Measurements from ENCODE around the gene IGLON5.
A peak's percentile ranks its signal among the peaks of the same experiment; 100 is the strongest.

Gene IGLON5

DNA sequence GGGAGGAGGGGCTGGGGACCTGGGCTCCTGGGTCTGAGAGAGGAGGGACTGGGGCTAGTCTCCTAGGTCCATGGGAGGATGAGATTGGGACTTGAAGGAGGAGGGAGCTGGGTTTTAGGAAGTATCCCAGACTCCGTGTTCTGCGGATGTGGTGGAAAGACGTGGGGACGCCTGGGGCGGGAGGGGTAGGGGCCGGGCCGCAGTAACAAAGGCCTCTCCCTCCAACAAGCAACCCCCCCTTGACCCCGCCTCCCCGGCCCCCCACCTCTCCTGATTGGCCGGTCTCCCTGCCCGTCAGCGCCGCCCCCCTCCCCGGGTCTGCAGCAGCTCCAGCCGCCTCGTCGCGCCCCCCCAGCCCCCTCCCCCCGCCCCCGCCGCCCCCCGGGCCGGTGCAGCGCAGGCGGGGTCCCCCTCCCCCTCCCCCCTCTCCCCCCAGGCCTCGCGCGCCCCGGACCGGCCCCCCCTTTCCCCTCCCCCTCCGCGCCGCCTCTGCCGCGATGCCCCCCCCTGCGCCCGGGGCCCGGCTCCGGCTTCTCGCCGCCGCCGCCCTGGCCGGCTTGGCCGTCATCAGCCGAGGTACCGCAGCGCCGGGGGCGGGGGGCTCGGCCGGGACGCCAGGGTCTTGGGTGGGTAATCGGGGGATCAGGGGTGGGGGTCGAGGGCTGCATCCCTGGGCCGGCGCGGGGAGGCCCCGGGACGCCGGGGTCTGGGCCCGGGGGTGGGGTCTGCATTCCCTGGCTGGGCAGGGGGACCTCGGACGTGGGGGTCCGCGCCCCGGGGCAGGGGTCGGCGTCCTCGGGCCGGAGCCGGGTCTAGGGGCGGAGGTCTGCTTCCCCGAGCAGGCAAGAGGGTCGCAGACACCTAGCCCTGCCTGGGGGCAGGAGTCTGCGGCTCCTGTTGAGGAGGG is at the start of gene IGLON5:
Gene IGLON5, plus strand, starts transcription at position 294 of the 907 bp plus-strand sequence. Its CDS starts 204 bp downstream, at position 498.
- no peak for DNase-seq

DNA sequence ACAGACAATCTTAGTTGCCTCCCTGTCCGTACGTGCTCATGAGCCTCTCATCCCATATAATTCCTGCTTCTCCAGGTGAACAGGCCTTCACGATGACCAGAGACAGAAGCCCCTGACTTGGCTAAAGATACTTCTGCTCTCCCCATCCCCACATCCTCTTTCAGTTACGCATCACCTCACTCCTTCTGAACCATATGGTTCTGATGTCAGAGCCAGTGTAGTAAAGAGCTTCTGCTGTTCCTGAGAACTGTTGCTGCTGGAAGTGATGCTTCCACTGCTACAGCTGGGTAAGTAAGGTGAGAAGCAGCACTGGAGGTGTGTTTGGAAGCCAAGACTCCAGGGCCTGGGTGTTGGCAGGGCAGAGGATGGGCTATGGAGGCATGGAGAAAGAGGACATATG is 47.6 kb upstream of the IGLON5 start:
- DNase-seq, result no peak

DNA sequence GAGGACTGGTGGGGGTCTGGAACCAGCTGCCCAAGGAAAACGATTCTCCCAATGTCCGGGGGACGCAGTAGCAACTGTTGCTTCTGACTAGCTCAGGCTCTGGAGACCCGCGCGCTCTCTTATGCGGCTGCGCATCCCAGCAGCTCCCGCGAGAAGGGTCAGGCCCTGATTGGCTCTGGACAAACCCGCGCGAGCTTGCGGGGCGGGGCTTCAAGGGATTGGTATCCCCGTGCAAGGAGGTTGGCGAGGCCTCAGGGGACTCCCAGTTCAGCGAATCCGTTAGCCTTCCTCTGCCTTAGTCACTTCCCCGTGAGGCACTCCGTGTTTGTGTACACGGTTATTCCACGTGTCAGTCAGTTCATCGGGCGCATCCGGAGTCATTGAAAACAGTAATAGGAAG is 40.4 kb upstream of the IGLON5 start:
- no peak for DNase-seq

DNA sequence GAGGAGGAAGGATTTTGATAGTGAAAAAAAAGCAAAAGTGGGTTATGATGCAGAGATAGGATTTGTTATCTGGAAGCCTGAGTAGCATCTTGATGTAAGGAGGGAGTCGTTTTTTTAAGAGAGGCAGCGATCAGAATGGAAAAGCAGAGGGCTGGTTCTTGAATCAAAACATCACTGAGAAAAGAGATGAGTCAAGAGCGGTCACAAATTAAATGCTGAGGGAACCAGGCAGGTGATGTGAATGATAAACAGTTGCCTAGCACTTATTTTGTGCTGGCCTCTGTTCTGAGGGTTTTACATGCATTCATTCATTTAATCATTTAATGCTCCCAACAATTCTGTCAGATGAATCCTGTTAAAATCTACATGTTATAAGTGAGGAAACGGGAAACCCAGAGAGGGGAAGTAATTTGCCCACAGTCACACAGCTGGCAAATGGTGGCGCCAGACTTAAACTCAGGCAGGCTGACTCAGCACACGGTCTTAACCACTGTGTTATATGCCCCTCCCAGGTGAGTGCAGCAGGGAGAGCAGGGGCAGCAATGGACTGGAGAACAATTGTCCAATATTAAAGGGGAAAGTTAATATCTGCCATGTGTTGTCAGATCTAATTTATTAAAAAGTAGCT is 39.1 kb upstream of the IGLON5 start:
- peak; percentile 6 for DNase-seq

DNA sequence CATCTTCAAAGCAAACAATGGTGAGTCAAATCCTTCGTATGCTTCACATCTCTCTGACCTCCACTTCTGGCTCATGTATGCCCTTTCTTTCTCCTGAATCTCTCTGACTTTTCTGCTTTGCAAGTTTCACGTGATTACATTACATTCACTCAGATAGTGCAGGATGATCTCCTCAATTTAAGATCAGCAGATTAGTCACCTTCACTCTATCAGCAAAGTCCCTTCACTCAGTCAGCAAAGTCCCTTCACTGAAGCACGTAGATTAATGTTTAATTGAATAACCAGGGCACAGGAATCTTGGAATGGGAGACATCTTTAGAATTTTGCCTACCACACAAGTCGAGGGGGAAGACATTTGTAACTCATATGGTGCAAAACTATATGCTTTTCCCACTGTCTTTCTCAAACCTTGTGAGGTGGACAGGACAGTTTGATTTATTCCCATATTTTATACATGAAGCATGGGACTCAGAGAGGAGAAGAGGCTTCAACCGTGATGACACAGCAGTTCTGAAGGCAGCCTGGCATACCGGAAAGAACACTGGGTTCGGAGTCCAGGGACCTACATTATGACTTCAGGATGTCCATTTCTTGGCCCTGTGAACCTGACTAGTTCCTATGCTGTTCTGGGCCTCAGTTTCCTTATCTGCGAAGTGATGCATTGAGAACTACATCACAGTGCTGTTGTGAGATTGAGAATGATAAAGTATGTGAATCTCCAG is 37.2 kb upstream of the IGLON5 start:
- no peak for DNase-seq

DNA sequence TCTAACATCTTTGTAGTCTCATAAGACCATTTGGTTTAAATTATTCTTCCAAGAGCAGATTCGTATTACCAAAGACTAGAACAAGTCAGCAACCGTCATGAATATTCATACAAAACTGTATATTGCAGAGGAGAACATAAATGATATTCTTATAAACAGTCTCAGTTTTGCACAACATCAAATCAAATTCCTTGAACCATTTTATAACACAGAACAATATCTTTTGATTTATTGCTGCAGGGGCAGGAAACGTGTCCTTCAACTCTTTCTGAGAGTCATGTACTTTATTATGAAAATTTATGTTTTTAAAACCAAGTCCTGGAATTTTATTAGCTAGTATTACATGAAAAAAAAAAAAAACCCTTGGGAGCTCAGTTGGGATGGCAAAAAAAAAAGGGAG is 34.3 kb upstream of the IGLON5 start:
- DNase-seq, result no peak

DNA sequence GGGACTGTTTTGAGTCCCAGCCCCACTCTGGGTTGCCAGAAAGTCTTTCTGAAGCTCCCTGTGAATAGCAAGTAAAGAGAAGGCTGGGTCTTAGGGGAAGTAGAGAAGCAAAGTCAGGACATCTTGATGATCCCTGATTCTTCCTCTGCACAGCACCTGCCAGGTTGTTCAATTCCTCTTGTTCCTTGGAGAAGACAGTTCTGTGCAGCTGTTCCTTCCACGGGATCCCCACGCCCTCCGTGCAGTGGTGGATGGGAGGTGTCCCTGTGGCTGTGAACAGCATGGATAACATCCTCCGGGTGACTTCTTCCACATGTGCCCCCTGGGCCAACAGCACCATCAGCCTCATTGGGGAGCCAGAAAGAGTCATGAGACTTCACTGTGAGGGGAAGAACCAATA is 29.1 kb upstream of the IGLON5 start:
- DNase-seq, result no peak

DNA sequence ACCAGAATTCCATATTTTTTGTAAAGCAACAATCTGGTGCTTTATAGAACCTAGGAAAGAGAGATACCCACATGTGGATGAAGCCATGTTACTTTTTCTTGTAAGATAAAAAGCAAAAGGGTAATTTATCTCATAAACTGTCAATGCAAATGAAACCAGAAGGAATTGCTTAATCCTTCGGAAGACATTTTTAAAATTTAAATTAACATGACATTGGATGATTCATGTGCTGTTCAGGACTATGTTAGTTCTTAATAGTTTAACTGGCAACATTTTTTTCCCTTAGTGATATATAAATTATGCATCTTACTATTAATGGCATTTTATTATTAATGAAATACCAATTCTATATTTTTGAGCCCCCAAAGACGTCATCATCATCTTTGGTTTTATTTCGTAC is 25.8 kb upstream of the IGLON5 start:
- no peak for DNase-seq

DNA sequence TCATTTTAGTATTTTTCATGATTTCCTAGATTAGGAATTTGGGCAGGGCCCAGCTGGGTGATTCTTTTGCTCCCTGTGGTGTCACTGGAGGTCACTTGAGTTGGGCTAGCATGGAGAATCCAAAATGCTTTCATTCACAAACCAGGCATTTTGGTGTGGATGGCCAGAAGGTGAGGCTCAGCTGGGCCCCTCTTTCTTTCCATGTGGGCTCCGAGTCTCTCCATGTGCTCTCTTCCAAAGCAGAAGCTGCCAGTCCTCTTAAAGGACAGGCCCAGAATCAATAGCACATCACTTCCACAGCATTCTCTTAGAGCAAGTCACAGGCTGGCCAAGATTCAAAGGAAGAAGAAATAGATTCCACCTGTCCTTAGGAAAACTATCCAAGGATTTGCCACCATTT is 21.8 kb upstream of the IGLON5 start:
- DNase-seq, result no peak

DNA sequence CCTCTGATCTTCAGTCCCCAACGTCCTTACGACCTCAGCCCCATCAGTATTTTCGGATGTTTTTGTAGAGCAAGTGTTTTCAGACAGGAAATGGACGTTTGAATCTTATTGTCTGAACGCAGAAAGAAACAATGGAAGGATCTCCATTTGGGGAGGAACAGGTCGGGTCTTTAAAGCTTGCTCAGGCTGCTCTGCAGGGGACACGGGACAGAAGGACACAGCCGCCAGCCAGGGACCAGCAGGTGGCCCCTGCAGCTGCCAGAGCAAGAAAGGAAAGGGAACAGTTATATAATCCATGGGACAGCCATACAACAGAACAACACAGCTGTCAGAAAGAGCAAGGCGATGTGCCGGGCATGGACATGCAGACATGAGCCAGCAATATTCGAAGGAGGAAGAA is 18.5 kb upstream of the IGLON5 start:
- no peak for DNase-seq

DNA sequence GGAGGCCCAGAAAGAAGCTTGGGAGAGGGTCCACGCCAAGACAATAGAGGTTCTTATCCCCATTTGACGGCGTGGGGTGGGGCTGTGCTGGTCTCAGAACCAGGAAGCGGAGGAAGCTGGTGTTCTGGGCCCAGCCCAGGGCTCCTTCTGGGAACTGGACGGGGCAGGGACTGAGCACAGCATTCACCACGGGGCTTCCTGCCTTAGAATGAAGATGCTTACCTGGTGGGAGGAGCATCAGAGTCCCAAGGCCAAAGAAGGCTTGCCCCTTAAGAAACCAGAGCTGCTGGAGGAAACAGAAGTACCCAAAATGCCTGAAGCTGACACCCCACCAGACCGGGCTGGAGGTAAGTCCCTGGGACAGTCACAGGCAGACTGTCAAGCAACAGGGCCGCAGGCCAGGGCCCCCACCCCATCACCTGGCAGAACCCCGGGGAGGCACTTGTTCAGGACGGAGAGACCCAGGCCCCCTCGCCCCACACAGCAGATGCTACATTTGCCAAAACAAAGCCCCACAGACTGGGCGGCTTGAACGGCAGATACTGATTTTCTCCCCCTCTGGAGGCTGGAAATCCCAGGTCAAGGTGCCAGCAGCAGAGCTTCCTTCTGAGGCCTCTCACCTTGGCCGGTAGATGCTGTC is 17.8 kb upstream of the IGLON5 start:
- no peak for DNase-seq

DNA sequence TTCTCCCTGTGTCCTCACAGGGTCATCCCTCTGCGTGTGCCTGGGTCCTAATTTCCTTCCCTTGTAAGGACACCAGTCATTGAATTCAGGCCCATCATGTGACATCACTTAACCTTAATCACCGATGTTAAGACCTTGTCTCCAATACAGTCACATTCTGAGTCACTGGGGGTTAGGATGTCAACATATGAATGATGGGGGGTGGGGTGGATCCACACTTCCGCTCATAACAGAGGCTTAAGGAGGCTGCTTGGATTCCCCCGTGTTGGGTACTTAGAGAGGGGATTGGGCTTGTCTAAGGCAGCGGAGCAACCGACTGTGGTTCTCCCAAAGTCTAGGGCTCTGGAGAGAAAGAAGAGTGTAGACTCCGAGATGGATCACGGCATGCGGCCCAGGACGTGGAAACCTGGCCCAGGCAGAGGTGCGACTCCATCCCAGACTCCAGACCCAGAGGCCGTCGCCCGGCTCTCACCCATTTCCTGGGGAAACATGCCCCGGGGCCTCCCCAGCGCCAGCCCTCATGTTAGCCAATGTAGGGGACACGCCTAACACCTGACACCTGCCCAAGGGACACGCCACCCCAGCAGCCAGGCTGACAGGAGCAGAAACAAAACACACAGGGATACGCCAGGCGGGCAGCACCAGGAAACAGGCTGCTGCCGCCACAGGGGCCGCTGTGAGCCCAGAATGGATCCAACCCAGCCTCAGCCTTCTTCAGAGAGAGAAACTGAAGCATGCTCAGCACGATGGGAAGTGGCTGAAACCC is 17.1 kb upstream of the IGLON5 start:
- DNase-seq, result no peak

DNA sequence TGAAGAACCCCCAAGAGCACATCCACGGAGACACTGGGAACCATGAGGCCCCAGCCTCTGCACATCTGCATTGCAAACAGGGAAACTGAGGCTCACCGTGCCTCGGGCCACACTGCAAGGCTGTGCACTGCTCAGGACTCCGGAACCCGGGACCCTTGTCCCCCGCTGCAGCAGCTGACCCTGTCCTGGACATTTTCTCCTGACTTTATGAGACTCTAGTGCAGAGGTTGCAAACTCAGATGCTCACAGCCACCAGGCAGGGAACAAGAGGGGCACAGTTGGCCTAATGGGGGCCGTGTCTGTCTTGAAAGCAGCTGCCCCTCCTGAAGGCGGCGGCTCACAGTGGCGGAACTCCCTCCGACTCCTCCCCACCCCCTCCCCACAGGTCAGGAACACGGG is 16.5 kb upstream of the IGLON5 start:
- no peak for DNase-seq

DNA sequence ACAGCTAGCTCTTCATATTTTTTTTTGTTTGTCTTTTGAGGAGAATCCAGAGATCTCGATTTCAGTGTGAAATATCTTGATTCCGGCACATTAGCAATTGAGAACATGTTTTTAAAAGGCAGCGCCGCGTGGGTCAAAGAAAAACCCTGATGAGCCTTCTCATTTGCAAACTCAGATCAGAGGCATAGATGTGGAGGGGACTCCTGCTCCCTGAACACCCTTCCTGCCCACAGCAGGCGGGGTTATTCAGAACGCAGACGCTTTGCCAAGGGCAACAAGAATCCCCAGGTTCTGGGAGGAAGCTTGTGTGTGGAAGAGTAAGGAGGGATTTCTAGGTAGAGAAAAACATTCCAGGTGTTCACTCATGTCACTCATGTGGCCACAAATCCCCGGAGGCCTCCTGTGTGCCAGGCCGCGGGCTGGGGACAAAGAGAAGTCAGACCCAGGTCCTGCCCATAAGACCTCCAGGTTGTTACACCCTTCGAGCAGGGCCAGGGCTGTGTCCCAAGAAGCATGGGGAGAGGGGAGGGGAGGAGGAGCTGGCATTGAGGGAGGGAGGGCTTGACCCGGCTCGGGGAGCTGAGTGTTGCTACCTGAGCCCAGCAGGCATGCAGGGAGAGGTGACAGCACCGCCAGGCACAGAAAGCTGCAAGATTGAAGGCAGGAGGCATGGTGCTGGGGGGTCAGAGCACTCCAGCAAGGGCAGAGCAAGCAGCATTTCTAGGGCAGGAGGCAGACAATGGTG is 15.9 kb upstream of the IGLON5 start:
- no peak for DNase-seq

DNA sequence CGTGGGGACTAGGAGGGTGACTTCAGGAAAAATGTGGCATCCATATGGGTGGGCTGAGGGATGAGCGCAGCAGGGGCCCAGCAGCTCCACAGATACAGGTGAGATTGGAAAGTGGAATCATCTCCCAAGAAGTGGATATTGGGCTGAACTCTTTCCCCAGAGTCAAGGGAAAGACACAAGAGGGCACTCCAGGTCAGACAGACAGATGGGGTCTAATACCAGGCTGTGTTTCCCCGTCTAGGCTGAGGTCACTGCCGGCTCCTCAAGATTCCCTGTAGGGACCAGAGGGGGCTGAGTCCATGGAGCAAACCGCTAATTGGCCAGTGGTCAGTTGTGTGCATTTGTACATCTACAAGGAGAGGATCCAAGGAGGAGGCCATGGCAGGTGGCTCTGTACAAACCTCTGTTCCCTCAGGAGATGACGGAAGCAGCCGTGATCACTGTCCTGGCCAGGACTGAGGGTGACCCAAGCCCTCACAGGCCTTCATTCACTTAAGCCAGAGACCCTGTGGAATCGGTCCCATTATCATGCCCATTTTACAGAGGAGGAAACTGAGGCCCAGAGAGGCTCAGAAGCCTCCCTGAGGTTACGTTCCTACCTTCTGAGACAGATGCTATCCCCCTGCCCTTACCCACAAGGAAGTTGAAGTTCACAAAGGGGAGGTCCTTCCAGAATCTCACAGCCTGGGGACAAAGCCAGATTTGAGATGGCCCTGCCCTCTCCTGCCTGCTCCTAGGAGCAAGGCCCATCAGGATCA is 14.9 kb upstream of the IGLON5 start:
- DNase-seq, result no peak

DNA sequence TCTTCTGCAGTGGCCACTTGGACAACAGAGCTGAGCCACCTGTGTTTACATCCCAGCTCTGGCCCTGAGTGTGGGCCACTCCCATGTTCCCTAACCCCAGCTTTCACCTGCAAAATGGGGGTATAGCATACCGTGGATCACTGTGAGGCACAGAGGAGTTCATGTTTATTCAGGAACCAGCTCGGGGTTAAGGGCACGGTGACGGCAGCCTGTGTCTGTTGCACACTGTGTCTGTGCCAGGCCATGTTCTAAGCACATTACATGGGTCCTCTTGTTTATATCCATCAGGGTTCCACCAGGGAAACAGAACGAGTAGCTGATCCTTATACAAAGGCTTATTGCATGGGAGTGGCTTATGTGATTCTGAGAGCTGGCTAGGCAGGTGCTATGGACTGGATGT is 14.0 kb upstream of the IGLON5 start:
- no peak for DNase-seq

DNA sequence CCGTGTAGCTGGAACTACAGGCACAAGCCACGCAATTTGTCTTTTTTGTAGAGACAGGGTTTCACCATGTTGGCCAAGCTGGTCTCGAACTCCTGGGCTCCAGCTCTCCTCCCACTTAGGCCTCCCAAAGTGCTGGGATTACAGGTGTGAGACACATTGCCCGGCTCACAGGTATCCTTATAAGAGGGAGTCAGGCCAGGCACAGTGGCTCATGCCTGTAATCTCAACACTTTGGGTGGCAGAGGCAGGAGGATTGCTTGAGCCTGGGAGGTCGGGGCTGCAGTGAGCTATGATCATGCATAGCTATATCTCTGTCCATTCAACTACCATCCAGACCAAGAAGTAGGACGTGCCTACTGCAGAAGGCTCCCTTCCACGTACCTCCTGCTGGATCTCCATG is 10.2 kb upstream of the IGLON5 start:
- no peak for DNase-seq

DNA sequence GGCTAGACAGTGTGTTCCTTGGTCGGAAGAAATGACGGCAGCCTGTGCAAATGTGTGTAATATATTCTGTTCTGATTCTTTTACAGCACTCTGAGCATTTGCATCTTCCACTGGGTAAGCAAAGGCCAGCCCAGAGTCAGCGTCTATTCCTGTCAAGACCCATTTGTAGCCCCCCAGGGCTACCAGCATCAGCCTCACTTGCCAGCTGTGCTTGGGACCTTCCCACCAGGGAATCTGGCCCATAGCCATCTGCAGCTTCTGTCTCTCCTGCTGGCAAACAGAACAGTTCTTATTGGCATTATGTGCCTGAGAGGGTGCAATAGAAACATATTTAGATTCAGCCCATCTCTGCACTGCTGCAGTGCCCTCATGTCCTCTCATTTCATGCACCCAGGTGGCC is 6.0 kb upstream of the IGLON5 start:
- no peak for DNase-seq

DNA sequence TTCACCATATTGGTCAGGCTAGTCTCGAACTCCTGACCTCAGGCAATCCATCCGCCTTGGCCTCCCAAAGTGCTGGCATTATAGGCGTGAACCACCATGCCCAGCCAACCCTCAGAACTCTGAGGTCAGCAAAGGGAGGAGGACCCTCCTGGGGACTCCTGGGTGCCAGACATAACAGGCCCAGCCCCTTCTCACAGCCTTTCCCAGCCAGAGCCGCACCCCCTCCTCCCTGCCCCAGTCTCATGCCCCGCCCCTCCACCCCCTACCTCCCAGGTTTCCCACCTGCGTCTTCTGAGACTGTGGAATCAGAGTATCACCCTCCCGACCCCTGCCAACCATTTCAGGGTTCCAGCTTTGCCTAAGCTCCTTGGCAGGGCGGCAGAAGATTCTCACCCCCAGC is 5.2 kb downstream of the IGLON5 start:
- DNase-seq, result no peak

DNA sequence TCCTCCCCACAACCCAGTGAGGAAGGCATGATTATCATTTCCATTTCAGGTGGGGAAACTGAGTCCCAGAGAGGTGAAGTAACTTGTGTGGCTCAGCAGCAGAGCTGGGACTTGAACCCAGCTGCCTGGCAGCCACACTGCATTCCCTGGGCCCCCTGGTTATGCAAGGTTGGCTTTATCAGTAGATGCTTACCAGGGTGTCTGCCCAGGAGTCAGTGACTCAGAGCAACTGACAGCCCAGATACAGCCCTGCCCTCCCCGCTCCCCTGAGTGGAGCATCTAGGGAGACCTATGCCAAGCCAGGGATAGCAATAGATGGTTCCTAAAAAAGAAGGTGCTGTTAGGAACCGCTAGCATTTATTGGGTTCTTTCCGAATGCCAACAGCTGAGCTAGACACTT is 5.9 kb downstream of the IGLON5 start:
- DNase-seq, result no peak

DNA sequence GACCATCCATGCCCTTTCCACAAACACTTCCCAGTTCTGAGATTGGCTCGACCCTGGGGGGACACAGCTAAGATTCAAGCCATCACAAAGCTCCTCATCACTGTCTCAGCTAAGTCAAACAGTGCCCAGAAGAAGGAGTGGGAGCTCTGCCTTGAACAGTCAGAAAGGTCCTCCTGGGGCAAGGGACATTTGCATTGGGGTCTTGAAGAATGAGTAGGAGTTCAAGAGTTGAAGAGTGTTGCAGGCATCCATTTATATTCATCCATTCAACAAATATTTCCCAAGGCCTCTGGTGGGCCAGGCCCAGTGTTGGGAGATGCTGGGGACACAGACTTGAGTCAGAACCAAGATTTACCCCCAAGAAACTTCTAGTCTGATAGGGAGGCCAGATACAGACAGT is 6.5 kb downstream of the IGLON5 start:
- no peak for DNase-seq
